H1 (cell line): ENCODE data around the gene UGGT1.

Experiments
- CEBPB ChIP-seq: IDR thresholded peaks from 2 replicates; pipeline ENCODE4 v1.6.1; 2012; ENCODE audit warnings: low read depth, low read length
- CHD1 ChIP-seq: IDR thresholded peaks from 2 replicates; pipeline ENCODE4 v1.6.1; 2012; ENCODE audit warnings: low read depth, low read length, improper control_type of control experiment
- CTCF ChIP-seq, 3 experiments: IDR thresholded peaks; 1 replicate in 2 of 3; 2 replicates in 1 of 3; pipeline versions ENCODE4 v1.5.1 to v1.6.1; 2011; ENCODE audit warnings: low read length in 3 of 3, mild to moderate bottlenecking in 3 of 3, inconsistent platforms in 2 of 3, low read depth in 1 of 3, moderate library complexity in 1 of 3; ENCODE audit not compliant: insufficient read depth in 1 of 3; ENCODE audit errors: control extremely low read depth in 1 of 3
- E2F6 ChIP-seq: IDR thresholded peaks from 2 replicates; pipeline ENCODE4 v1.6.1; 2012; ENCODE audit warnings: inconsistent platforms
- EZH2 ChIP-seq: fragments of 200-600 bp; sonication (generic); IDR thresholded peaks from 2 replicates; pipeline ENCODE4 v1.7.1; 2012; ENCODE audit warnings: low read depth, mild to moderate bottlenecking, moderate library complexity, low read length, inconsistent platforms; ENCODE audit not compliant: severe bottlenecking
- GABPA ChIP-seq: IDR thresholded peaks from 2 replicates; pipeline ENCODE4 v1.6.1; 2011; ENCODE audit warnings: mild to moderate bottlenecking, low read length, moderate library complexity, borderline replicate concordance; ENCODE audit not compliant: insufficient read depth
- POLR2A ChIP-seq, 2 experiments: IDR thresholded peaks; 1 replicate in 1 of 2; 2 replicates in 1 of 2; pipeline ENCODE4 v1.6.1; 2011; ENCODE audit warnings: low read depth in 2 of 2, low read length in 2 of 2, mild to moderate bottlenecking in 2 of 2; ENCODE audit errors: control extremely low read depth in 1 of 2
- POLR2AphosphoS5 ChIP-seq: IDR thresholded peaks from 2 replicates; pipeline ENCODE4 v1.6.1; 2011; ENCODE audit warnings: low read depth, low read length
- SIN3A ChIP-seq, 2 experiments: IDR thresholded peaks in 1 of 2; conservative IDR thresholded peaks in 1 of 2; 2 replicates each; pipeline ENCODE4 v1.6.1; 2011 to 2012; ENCODE audit warnings: low read length in 2 of 2, improper control_type of control experiment in 1 of 2, low read depth in 1 of 2, mild to moderate bottlenecking in 1 of 2
- SP1 ChIP-seq: IDR thresholded peaks from 2 replicates; pipeline ENCODE4 v1.6.1; 2011; ENCODE audit warnings: low read depth, low read length
- SP4 ChIP-seq: IDR thresholded peaks from 2 replicates; pipeline ENCODE4 v1.6.1; 2012; ENCODE audit warnings: low read length, inconsistent platforms
- SUZ12 ChIP-seq: fragments of 200-600 bp; sonication (generic); IDR thresholded peaks from 2 replicates; pipeline ENCODE4 v1.6.1; 2012; ENCODE audit warnings: mild to moderate bottlenecking, inconsistent platforms, low read length, moderate library complexity, mixed read lengths

- TF ChIP-seq EZH2 (no peak), CEBPB (no peak), SUZ12 (no peak), POLR2AphosphoS5 (no peak), CHD1 (no peak), SIN3A (conservative IDR thresholded peaks at IDR 0.05 in 1 of 2, IDR thresholded peaks at IDR 0.05 in 1 of 2; ENCODE audit: low read depth in 1 of 2, low read length in 2 of 2) (no peak), POLR2A (IDR thresholded peaks at IDR 0.05; ENCODE audit: control extremely low read depth in 1 of 2, low read depth in 2 of 2, low read length in 2 of 2) (no peak), SP1 (no peak), GABPA (no peak), CTCF (IDR thresholded peaks at IDR 0.05; ENCODE audit: control extremely low read depth in 1 of 3, insufficient read depth in 1 of 3, low read depth in 1 of 3, low read length in 3 of 3) (no peak), E2F6 (no peak), SP4 (no peak)
Measured at GRCh38 chr2:128139624-128140023, 48.6 kb downstream of the UGGT1 start.
